H1 (cell line): ENCODE data around the gene SCFD1. TPM values are rescaled to one million over a fixed set of nuclear protein-coding genes. Genes with fewer than 3 reads are reported as not detected.

Experiments used
- CTCF ChIA-PET: fragments of 300-600 bp; sonication (Branson Sonifier 250); formaldehyde crosslinking; loops from one replicate; lab custom pipeline; 2021; ENCODE audit not compliant: partially characterized antibody; lab: Charles Lee
- POLR2A ChIA-PET: fragments of 300-600 bp; sonication (Branson Sonifier 250); formaldehyde crosslinking; loops from one replicate; lab custom pipeline; 2021; ENCODE audit warnings: inconsistent platforms; ENCODE audit not compliant: partially characterized antibody; lab: Charles Lee
- DNase-seq, 2 experiments: peaks; one replicate each; pipeline versions ENCODE4 v3.0.0 to v3.0.0-alpha.2; 2010 to 2022; ENCODE audit warnings: low spot score in 2 of 2, low read depth in 1 of 2, mixed read lengths in 1 of 2
- FAIRE-seq: peaks from 2 replicates; lab custom pipeline; 2011; peaks lifted over from hg19 to GRCh38; lab: Jason Lieb, UNC
- H2AFZ ChIP-seq: 2 replicates; pipeline ENCODE4 v1.8.1; 2012; ENCODE audit warnings: low read length, inconsistent platforms
- H2AK5ac ChIP-seq: 2 replicates; pipeline ENCODE4 v1.6.1; 2013; ENCODE audit warnings: low read depth, low read length
- H2BK120ac ChIP-seq: replicated peaks from 2 replicates; pipeline ENCODE3; 2013; ENCODE audit warnings: low read depth, low read length, inconsistent platforms
- H2BK12ac ChIP-seq: 2 replicates; pipeline ENCODE4 v1.6.1; 2013; ENCODE audit warnings: low read depth, low read length
- H2BK15ac ChIP-seq: 2 replicates; pipeline ENCODE4 v1.6.1; 2013; ENCODE audit warnings: low read length
- H2BK20ac ChIP-seq: 2 replicates; pipeline ENCODE4 v1.6.1; 2013; ENCODE audit warnings: low read length
- H2BK5ac ChIP-seq: 2 replicates; pipeline ENCODE4 v1.6.1; 2013; ENCODE audit warnings: low read depth, low read length
- H3K14ac ChIP-seq: 2 replicates; pipeline ENCODE4 v1.6.1; 2013; ENCODE audit warnings: inconsistent platforms; ENCODE audit not compliant: insufficient read length
- H3K18ac ChIP-seq: 2 replicates; pipeline ENCODE4 v1.6.1; 2013; ENCODE audit warnings: low read length; ENCODE audit errors: extremely low read depth
- H3K23ac ChIP-seq: 2 replicates; pipeline ENCODE4 v1.6.1; 2013; ENCODE audit warnings: inconsistent platforms; ENCODE audit not compliant: insufficient read length
- H3K23me2 ChIP-seq: 2 replicates; pipeline ENCODE4 v1.6.1; 2013; ENCODE audit warnings: low read depth, low read length
- H3K27ac ChIP-seq: 2 replicates; pipeline ENCODE4 v1.6.1; 2011; ENCODE audit warnings: low read depth, low read length, inconsistent platforms
- H3K27me3 ChIP-seq, 4 experiments: replicated peaks in 1 of 4; 1 replicate in 1 of 4; 2 replicates in 3 of 4; pipeline versions ENCODE4 v1.6.1 to v1.8.1; 2011 to 2013; ENCODE audit warnings: low read length in 3 of 4, mild to moderate bottlenecking in 3 of 4, inconsistent platforms in 2 of 4, mixed read lengths in 2 of 4, moderate library complexity in 1 of 4; ENCODE audit not compliant: control insufficient read depth in 3 of 4, insufficient read depth in 3 of 4; ENCODE audit errors: extremely low read depth in 1 of 4
- H3K36me3 ChIP-seq, 4 experiments: 2 replicates each; pipeline versions ENCODE4 v1.6.1 to v1.8.1; 2011 to 2013; ENCODE audit warnings: mild to moderate bottlenecking in 4 of 4, low read length in 3 of 4, moderate library complexity in 2 of 4, control low read depth in 1 of 4, inconsistent platforms in 1 of 4; ENCODE audit not compliant: insufficient read depth in 4 of 4, control insufficient read depth in 2 of 4
- H3K4ac ChIP-seq: replicated peaks from 2 replicates; pipeline ENCODE3; 2013; ENCODE audit warnings: low read length, low read depth, mixed read lengths, inconsistent platforms; ENCODE audit not compliant: insufficient read length
- H3K4me1 ChIP-seq, 4 experiments: replicated peaks in 1 of 4; 1 replicate in 1 of 4; 2 replicates in 3 of 4; pipeline versions ENCODE4 v1.6.1 to v1.8.1; 2011 to 2013; ENCODE audit warnings: low read length in 3 of 4, inconsistent platforms in 2 of 4, mixed read lengths in 1 of 4; ENCODE audit not compliant: insufficient read depth in 4 of 4, control insufficient read depth in 3 of 4
- H3K4me2 ChIP-seq, 2 experiments: 2 replicates each; pipeline versions ENCODE4 v1.6.1 to v1.8.1; 2011 to 2013; ENCODE audit warnings: low read depth in 2 of 2, low read length in 2 of 2, control low read depth in 1 of 2, inconsistent platforms in 1 of 2, mild to moderate bottlenecking in 1 of 2; ENCODE audit not compliant: insufficient read depth in 1 of 2
- H3K4me3 ChIP-seq, 4 experiments: fragments of 200-600, 300-600 bp in 1 of 4; sonication (generic), shearing (Covaris generic), sonication (Bioruptor Twin) in 1 of 4; 2 replicates each; pipeline versions ENCODE4 v1.5.1 to v1.8.1; 2011 to 2016; ENCODE audit warnings: low read length in 4 of 4, low read depth in 3 of 4, control low read depth in 2 of 4, inconsistent platforms in 2 of 4, mild to moderate bottlenecking in 2 of 4, mixed read lengths in 1 of 4, moderate library complexity in 1 of 4; ENCODE audit not compliant: insufficient read depth in 2 of 4; ENCODE audit errors: extremely low read depth in 1 of 4
- H3K56ac ChIP-seq: replicated peaks from 2 replicates; pipeline ENCODE3; 2013; ENCODE audit warnings: low read depth, mild to moderate bottlenecking, mixed read lengths, low read length, inconsistent platforms; ENCODE audit not compliant: insufficient read length
- H3K79me1 ChIP-seq: 2 replicates; pipeline ENCODE4 v1.6.1; 2013; ENCODE audit warnings: low read depth, low read length, control low read depth
- H3K79me2 ChIP-seq, 2 experiments: 2 replicates each; pipeline versions ENCODE4 v1.6.1 to v1.8.1; 2012 to 2013; ENCODE audit warnings: low read length in 2 of 2, mild to moderate bottlenecking in 2 of 2, inconsistent platforms in 1 of 2; ENCODE audit not compliant: insufficient read depth in 2 of 2, control insufficient read depth in 1 of 2
- H3K9ac ChIP-seq, 4 experiments: replicated peaks in 1 of 4; 1 replicate in 1 of 4; 2 replicates in 3 of 4; pipeline versions ENCODE4 v1.6.1 to v1.8.1; 2011 to 2013; ENCODE audit warnings: low read depth in 3 of 4, low read length in 3 of 4, control low read depth in 2 of 4, mild to moderate bottlenecking in 2 of 4, moderate library complexity in 2 of 4, inconsistent platforms in 1 of 4; ENCODE audit errors: extremely low read depth in 1 of 4
- H3K9me3 ChIP-seq, 2 experiments: 2 replicates each; pipeline versions ENCODE4 v1.6.1 to v1.8.1; 2012 to 2013; ENCODE audit warnings: mild to moderate bottlenecking in 2 of 2, moderate library complexity in 2 of 2, control low read depth in 1 of 2, inconsistent platforms in 1 of 2, low read depth in 1 of 2, low read length in 1 of 2, mixed read lengths in 1 of 2; ENCODE audit not compliant: insufficient read depth in 2 of 2
- H4K20me1 ChIP-seq, 2 experiments: replicated peaks in 1 of 2; 2 replicates each; pipeline versions ENCODE3 to v1.8.1; 2011 to 2013; ENCODE audit warnings: inconsistent platforms in 2 of 2, low read length in 2 of 2, mild to moderate bottlenecking in 1 of 2; ENCODE audit not compliant: insufficient read depth in 2 of 2, control insufficient read depth in 1 of 2
- H4K5ac ChIP-seq: 2 replicates; pipeline ENCODE4 v1.6.1; 2013; ENCODE audit warnings: low read length, low read depth, mixed read lengths, inconsistent platforms; ENCODE audit not compliant: insufficient read length
- H4K8ac ChIP-seq: 2 replicates; pipeline ENCODE4 v1.8.0; 2013; ENCODE audit warnings: mild to moderate bottlenecking, moderate library complexity, low read length, inconsistent platforms; ENCODE audit not compliant: insufficient read depth; ENCODE audit errors: extremely low read depth
- H4K91ac ChIP-seq: replicated peaks from 2 replicates; pipeline ENCODE3; 2013; ENCODE audit warnings: low read length, mixed read lengths, inconsistent platforms; ENCODE audit not compliant: insufficient read length
- KDM1A ChIP-seq: fragments of 200-600, 300-600 bp; sonication (generic); IDR thresholded peaks from 2 replicates; pipeline ENCODE4 v1.7.1; 2016; ENCODE audit warnings: mild to moderate bottlenecking, low read length, borderline replicate concordance
- WGBS, 2 experiments: shearing (Covaris generic) in 1 of 2; methylation state at CpG; one replicate each; pipeline versions ENCODE4 v1.1.6 to v1.1.7; 2013 to 2015; ENCODE audit warnings: low lambda C conversion rate in 2 of 2, mixed read lengths in 2 of 2, inconsistent platforms in 1 of 2, low coverage in 1 of 2, missing lambda C conversion rate in 1 of 2; ENCODE audit not compliant: insufficient replicate concordance in 2 of 2, insufficient coverage in 1 of 2, insufficient read length in 1 of 2; ENCODE audit errors: extremely low coverage in 1 of 2, missing lambda C conversion rate in 1 of 2; 5-methylcytosine and 5-hydroxymethylcytosine counted together
- polyA plus RNA-seq, 7 experiments: library from polyadenylated mRNA; depleted of rRNA in 3 of 7; stranded (reverse) in 5 of 7; unstranded in 2 of 7; fragments of >200 nt in 5 of 7; fragments of 200-250 nt in 2 of 7; gene quantifications; 1 replicate in 5 of 7; 2 replicates in 1 of 7; 4 replicates in 1 of 7; pipeline versions ENCODE4 v1.2.1 to v1.2.3, GENCODE V29; 2011 to 2013; ENCODE audit warnings: missing spikeins in 2 of 7, mixed read lengths in 2 of 7
- total RNA-seq: library from RNA; stranded (reverse); fragmentation: NEBNext Ultra II Directional; extraction: Animal tissue kit (Norgen Biotek cat#: 25700); gene quantifications from 2 replicates; pipeline ENCODE4 v1.2.1, GENCODE V29; 2021

SCFD1 gene
- total and polyA plus RNA-seq, 2 of the 8 experiments (the other 6 are each of a cell fraction or from before 2014, with no cell fraction given): 32.8 to 64.5 TPM

DNA sequence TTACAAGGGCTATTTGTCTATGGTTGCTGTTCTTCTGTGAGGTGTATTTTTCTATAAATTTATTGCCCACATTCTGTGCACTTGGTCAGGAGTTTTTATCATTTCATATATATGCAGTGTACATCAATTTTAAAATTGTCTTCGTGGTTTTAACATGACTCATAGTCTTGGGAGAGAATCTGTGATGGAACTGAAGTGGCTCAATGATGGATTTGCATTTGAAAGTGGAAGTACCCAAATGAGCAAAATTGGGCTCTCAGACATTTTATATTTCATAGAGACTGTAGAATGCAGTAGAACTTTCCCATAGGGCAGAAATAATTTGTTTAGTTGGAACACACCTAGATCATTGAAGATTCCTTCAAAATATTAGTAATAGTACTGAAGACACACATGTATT lies 1.9 kb upstream of the SCFD1 start:
- Histone ChIP-seq H2BK12ac (no peak overlapping the region), H3K4me2 (no peak overlapping the region)
- CTCF ChIA-PET: interaction anchor here (1.0 kb wide), 1 partner anchor 10 kb away, joined by 3 read pairs; no protein-coding TSS in a partner anchor

More for the DNA sequence above, 1.9 kb upstream of the SCFD1 start:
- Histone ChIP-seq H3K9me3 (no peaks in the 10 kb centered on the region), H3K4me1 (peaks cover 0 to 2% (median 0%) of the 10 kb centered on the region in 4 experiments; a peak in 1 of 7 replicates), H3K18ac (no peak overlapping the region), H3K79me1 (peaks cover 3% of the 10 kb centered on the region; the same call in 1 of the 2 replicates), H3K27ac (no peak overlapping the region), H4K5ac (no peak overlapping the region), H3K14ac (no peak overlapping the region), H3K4me3 (no peak overlapping the region), H3K9ac (no peak overlapping the region), H2BK120ac (no peak overlapping the region), H3K23me2 (peaks cover 8% of the 10 kb centered on the region; the same call in 1 of the 2 replicates), H2BK20ac (no peak overlapping the region), H3K36me3 (peaks cover 0 to 20% (median 9%) of the 10 kb centered on the region in 4 experiments; a peak in 5 of 8 replicates), H3K23ac (no peak overlapping the region), H4K8ac (no peak overlapping the region), H3K4ac (no peak overlapping the region), H2BK15ac (no peak overlapping the region), H3K27me3 (no peaks in the 10 kb centered on the region), H4K91ac (no peak overlapping the region), H3K56ac (no peak overlapping the region), H3K79me2 (peaks cover 7 to 29% of the 10 kb centered on the region in 2 experiments), H4K20me1 (no peaks in the 10 kb centered on the region), H2BK5ac (no peak overlapping the region), H2AFZ (no peak overlapping the region), H2AK5ac (no peak overlapping the region)
- DNase-seq (no peak), FAIRE-seq (no peak)
- POLR2A ChIA-PET: interaction anchor here (0.6 kb wide), 1 partner anchor 9 kb away, joined by 3 read pairs; no protein-coding TSS in a partner anchor
- 90% methylated on average over 1 of the region's 1 CpG; no CpG with 5 or more reads in 1 of the 2 experiments for WGBS, 2 experiments
- TF ChIP-seq KDM1A: no peak
